ENCODE data around the gene ABCB11.

The ABCB11 gene

DNA sequence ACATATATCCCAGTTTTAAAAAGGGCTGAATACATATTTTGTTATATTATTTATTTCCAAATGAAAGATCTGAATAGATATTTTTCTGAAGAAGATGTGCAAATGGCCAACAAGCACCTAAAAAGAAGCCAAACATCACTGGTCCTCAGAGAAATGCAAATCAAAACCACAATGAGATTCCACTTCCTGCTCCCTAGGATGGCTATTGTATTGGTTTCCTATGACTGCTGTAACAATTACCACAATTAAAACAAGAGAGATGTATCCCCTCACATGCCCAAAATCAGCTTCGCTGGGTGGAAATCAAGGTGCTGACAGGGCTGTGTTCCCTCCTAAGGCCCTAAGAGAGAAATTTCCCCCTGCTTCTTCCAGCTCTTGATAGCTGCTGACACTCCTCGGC lies 23.2 kb downstream of the ABCB11 start:
- H3K4me3 ChIP-seq (ENCODE audit: low read depth, low read length) = no peak overlapping the region
- TF ChIP-seq MYC (IDR thresholded peaks at IDR 0.05; ENCODE audit: low read depth, low read length) = no peak
- TF ChIP-seq, protein P1, sequence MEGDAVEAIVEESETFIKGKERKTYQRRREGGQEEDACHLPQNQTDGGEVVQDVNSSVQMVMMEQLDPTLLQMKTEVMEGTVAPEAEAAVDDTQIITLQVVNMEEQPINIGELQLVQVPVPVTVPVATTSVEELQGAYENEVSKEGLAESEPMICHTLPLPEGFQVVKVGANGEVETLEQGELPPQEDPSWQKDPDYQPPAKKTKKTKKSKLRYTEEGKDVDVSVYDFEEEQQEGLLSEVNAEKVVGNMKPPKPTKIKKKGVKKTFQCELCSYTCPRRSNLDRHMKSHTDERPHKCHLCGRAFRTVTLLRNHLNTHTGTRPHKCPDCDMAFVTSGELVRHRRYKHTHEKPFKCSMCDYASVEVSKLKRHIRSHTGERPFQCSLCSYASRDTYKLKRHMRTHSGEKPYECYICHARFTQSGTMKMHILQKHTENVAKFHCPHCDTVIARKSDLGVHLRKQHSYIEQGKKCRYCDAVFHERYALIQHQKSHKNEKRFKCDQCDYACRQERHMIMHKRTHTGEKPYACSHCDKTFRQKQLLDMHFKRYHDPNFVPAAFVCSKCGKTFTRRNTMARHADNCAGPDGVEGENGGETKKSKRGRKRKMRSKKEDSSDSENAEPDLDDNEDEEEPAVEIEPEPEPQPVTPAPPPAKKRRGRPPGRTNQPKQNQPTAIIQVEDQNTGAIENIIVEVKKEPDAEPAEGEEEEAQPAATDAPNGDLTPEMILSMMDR (IDR thresholded peaks at IDR 0.05; ENCODE audit: low read depth, low read length) = no peak
- no peak for TF ChIP-seq POLR2A (IDR thresholded peaks at IDR 0.05; ENCODE audit: extremely low read depth, insufficient read length)
- TF ChIP-seq, protein P2, sequence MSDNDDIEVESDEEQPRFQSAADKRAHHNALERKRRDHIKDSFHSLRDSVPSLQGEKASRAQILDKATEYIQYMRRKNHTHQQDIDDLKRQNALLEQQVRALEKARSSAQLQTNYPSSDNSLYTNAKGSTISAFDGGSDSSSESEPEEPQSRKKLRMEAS (IDR thresholded peaks at IDR 0.05; ENCODE audit: low read depth, low read length) = no peak
- peak; percentile 48 for DNase-seq (ENCODE audit: low read depth)

DNA sequence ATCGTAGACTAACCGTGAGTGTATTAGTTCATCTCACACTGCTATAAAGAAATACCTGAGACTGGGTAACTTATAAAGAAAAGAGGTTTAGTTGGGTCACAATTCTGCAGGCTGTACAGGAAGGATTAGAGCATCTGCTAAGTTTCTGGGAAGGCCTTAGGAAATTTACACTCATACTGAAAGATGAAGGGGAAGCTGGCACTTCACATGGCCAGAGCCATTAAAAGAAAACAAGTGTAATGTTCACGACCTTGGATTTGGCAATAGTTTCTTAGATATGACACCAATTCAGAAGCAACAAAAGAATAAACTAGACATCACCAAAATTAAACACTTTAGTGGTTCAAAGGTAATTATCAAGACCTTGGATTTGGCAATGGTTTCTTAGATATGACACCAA lies 23.8 kb downstream of the ABCB11 start:
- H3K4me3 ChIP-seq (ENCODE audit: low read depth, low read length) = no peak overlapping the region
- TF ChIP-seq POLR2A (IDR thresholded peaks at IDR 0.05; ENCODE audit: extremely low read depth, insufficient read length) (no peak), MYC (IDR thresholded peaks at IDR 0.05; ENCODE audit: low read depth, low read length) (no peak)
- TF ChIP-seq, protein P1 (IDR thresholded peaks at IDR 0.05; ENCODE audit: low read depth, low read length) = no peak
- TF ChIP-seq, protein P2 (IDR thresholded peaks at IDR 0.05; ENCODE audit: low read depth, low read length) = no peak
- no peak for DNase-seq (ENCODE audit: low read depth)

DNA sequence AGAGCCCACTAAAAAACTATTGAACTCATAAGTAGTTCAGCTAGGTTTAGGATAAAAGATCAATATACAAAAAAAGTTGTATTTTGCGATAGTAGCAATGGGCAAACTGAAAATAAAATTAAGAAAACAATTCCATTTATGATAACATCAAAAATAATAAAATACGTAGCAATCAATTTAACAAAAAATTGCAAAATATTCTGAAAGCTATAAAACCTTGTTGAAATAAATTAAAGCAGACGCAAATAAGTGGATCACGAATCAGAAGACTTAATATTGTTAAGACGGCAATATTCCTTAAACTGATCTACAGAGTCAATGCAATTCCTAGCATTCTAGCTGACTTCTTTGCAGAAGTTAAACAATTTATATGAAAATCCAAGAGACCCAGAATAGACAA lies 24.5 kb downstream of the ABCB11 start:
- no peak for TF ChIP-seq MYC (IDR thresholded peaks at IDR 0.05; ENCODE audit: low read depth, low read length)
- no peak for DNase-seq (ENCODE audit: low read depth)
- no peak overlapping the region for H3K4me3 ChIP-seq (ENCODE audit: low read depth, low read length)

DNA sequence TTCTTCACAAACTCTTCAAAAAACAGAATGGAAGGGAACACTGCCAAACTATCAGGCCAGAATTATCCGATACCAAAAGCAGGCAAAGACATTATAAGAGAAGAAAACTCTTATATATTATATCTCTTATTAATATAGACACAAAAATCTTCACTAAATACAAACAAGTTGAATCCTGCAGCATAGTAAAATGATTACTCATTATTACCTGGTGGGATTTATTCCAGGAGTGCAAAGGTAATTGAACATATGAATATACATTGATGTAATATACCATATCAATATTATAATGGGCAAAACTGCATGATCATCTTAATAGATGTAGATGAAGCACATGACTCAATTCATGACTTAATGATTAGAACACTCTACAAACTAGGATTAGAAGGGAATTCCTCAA lies 25.1 kb downstream of the ABCB11 start:
- no peak for TF ChIP-seq MYC (IDR thresholded peaks at IDR 0.05; ENCODE audit: low read depth, low read length)
- TF ChIP-seq, protein P2 (IDR thresholded peaks at IDR 0.05; ENCODE audit: low read depth, low read length) = no peak
- TF ChIP-seq, protein P1 (IDR thresholded peaks at IDR 0.05; ENCODE audit: low read depth, low read length) = no peak
- no peak overlapping the region for H3K4me3 ChIP-seq (ENCODE audit: low read depth, low read length)
- DNase-seq (ENCODE audit: low read depth) = no peak

DNA sequence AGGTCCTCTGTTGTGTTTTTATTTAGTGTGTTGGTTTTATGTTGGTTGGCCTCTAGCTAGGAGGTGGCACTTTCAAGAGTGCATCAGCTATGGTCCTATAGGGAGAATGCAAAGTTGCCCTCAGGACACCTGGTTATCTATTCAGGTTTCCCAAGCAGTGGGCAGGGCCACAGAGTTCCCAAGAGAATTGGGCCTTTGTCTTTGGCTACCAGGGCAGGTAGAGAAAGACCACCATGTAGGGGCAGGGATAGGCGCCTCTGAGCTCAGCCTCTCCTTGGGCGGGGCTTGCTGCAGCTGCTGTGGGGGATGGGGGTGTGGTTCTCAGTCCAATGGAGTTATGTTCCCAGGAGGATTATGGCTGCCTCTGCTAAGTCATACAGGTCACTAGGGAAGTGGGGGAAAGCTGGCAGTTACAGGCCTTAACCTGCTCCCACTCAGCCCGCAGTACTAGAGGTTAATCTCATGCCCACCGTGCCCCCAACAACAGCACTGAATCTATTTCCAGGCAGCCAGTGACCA lies 26.0 kb downstream of the ABCB11 start:
- DNase-seq (ENCODE audit: low read depth) = no peak
- no peak overlapping the region for H3K4me3 ChIP-seq (ENCODE audit: low read depth, low read length)
- TF ChIP-seq MYC (IDR thresholded peaks at IDR 0.05; ENCODE audit: low read depth, low read length) (no peak), POLR2A (IDR thresholded peaks at IDR 0.05; ENCODE audit: extremely low read depth, insufficient read length) (no peak)
- TF ChIP-seq, protein P2 (IDR thresholded peaks at IDR 0.05; ENCODE audit: low read depth, low read length) = no peak
- TF ChIP-seq, protein P1 (IDR thresholded peaks at IDR 0.05; ENCODE audit: low read depth, low read length) = no peak

DNA sequence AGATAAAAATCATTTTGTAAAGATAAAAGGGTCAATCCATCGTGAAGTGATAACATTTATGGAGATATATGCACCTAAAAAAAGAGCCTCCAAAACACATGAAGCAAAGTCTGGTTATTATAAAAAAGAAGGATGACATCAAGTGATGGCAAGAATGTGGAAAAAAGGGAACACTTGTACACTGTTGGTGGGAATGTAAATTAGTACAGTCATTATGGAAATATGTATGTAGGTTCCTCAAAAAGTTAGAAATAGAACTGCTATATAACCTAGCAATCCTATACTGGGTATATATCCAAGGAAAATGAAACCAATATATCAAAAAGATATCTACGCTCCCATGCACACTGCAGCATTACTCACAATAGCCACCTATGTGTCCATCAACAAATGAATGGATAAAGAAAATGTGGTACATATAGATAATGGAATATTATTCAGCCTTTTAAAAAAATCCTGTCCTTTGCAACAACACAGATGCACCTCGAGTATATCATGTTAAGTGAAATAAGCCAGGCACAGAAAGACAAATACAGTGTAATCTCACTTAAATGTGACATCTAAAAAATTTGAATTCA lies 28.9 kb downstream of the ABCB11 start:
- no peak for DNase-seq (ENCODE audit: low read depth)
- TF ChIP-seq, protein P1 (IDR thresholded peaks at IDR 0.05; ENCODE audit: low read depth, low read length) = no peak
- TF ChIP-seq POLR2A (IDR thresholded peaks at IDR 0.05; ENCODE audit: extremely low read depth, insufficient read length) = no peak
- H3K4me3 ChIP-seq (ENCODE audit: low read depth, low read length) = no peak overlapping the region
